Measurements from ENCODE around the gene BIVM.

DNA sequence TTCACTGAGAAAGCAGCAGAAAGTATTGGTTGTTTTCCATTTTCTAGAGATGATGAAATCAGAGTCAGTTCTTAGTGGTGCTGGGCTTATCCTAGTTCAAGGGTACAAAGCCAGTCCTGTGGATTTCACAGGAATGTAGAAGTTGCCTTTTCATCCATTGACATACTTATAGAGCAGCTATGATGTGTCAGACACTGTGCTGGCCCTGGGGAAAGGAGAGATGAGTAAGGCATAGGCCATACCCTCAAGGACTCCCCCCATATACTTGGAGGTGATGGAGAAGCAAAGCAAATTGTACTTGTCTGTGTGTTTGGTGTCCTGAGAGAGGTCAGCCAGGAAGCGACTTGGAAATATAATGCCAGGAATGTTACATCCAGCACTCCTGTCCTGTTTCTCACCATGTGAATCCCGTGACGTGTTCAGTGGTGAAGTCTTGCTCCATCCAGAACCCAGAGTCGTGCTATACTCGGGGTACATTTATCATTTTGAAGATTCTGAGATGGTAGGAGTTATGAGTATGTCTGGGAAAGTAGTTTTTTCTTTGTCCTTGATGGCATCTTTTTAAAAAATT lies 69.5 kb downstream of the BIVM start:
- TF ChIP-seq, protein P1, sequence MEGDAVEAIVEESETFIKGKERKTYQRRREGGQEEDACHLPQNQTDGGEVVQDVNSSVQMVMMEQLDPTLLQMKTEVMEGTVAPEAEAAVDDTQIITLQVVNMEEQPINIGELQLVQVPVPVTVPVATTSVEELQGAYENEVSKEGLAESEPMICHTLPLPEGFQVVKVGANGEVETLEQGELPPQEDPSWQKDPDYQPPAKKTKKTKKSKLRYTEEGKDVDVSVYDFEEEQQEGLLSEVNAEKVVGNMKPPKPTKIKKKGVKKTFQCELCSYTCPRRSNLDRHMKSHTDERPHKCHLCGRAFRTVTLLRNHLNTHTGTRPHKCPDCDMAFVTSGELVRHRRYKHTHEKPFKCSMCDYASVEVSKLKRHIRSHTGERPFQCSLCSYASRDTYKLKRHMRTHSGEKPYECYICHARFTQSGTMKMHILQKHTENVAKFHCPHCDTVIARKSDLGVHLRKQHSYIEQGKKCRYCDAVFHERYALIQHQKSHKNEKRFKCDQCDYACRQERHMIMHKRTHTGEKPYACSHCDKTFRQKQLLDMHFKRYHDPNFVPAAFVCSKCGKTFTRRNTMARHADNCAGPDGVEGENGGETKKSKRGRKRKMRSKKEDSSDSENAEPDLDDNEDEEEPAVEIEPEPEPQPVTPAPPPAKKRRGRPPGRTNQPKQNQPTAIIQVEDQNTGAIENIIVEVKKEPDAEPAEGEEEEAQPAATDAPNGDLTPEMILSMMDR (conservative IDR thresholded peaks at IDR 0.05) = no peak
- no peak for TF ChIP-seq ZFX (IDR thresholded peaks at IDR 0.05)
